Activated T-helper 17 cell treated with anti-CD3 and anti-CD28 coated beads, Interleukin-2, amount 50 U/mL, for 72 hours (primary cell): ENCODE data around the gene IMMP2L. TPM values are rescaled to one million over a fixed set of nuclear protein-coding genes. Genes with fewer than 3 reads are reported as not detected.
A peak's percentile ranks its signal among the peaks of the same experiment; 100 is the strongest.
"Not testable (repeated sequence)": the region's sequence is repeated elsewhere in the genome, so short reads cannot be mapped to it uniquely, and the experiment has no call there.

Experiments used
- ATAC-seq: fragments of 150-1000 bp; cut with Tn5 transposase; replicated peaks from 2 replicates; pipeline ENCODE4 v1.10.0; 2021; ENCODE audit warnings: mild to moderate bottlenecking, moderate library complexity
- H3K27ac Mint-ChIP-seq: one replicate; pipeline ENCODE4 v1.8.0; 2022; ENCODE audit warnings: mixed read lengths
- H3K27me3 Mint-ChIP-seq: one replicate; pipeline ENCODE4 v1.8.0; 2022; ENCODE audit warnings: mixed read lengths
- H3K36me3 Mint-ChIP-seq: one replicate; pipeline ENCODE4 v1.8.0; 2022; ENCODE audit warnings: low read depth, mild to moderate bottlenecking, mixed read lengths
- H3K4me1 Mint-ChIP-seq: one replicate; pipeline ENCODE4 v1.8.0; 2022; ENCODE audit warnings: mixed read lengths
- H3K4me3 Mint-ChIP-seq: one replicate; pipeline ENCODE4 v1.8.0; 2022; ENCODE audit warnings: mild to moderate bottlenecking, mixed read lengths
- H3K9me3 Mint-ChIP-seq: one replicate; pipeline ENCODE4 v1.8.0; 2022; ENCODE audit warnings: mixed read lengths
- total RNA-seq, 2 donors: library from RNA; stranded (reverse); gene quantifications; one replicate each; pipeline ENCODE4 v1.2.3, GENCODE V29; 2022

IMMP2L gene
- total RNA-seq, 2 donors from 2014 or later = 9.5 to 27.6 TPM

DNA sequence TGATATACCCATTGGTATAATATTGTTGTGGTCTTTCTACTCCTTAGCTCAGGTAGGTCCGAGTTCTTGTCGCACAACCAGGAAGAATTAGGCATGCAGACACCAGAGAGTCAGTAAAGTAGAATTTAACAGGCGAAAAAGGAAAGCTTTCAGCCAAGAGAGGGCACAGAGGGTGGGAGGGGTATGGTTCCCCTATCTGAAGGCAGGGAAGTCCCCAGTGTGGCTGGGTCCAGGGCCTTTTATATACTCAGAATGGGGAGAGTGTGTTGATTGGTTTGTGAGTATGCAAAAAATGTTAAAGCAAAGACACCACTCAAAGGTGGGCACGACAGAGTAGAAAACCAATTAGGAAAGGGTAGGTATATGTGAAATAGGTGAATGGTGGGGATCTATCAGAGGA is 53.9 kb downstream of the IMMP2L start:
- H3K36me3 Mint-ChIP-seq = peaks cover 10% of the 10 kb centered on the region
- no peak overlapping the region for H3K27ac Mint-ChIP-seq
- no peak overlapping the region for H3K4me3 Mint-ChIP-seq
- H3K4me1 Mint-ChIP-seq = peaks cover 8% of the 10 kb centered on the region
- peaks cover 8% of the 10 kb centered on the region for H3K9me3 Mint-ChIP-seq
- ATAC-seq = no peak
- H3K27me3 Mint-ChIP-seq = no peaks in the 10 kb centered on the region

DNA sequence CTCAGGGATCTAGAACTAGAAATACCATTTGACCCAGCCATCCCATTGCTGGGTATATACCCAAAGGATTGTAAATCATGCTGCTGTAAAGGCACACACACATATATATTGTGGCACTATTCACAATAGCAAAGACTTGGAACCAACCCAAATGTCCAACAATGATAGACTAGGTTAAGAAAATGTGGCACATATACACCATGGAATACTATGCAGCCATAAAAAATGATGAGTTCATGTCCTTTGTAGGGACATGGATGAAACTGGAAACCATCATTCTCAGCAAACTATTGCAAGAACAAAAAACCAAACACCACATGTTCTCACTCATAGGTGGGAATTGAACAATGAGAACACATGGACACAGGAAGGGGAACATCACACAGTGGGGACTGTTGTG is 56.9 kb downstream of the IMMP2L start:
- H3K4me3 Mint-ChIP-seq, H3K27ac Mint-ChIP-seq, ATAC-seq, H3K9me3 Mint-ChIP-seq, H3K27me3 Mint-ChIP-seq, H3K4me1 Mint-ChIP-seq: not testable (repeated sequence)
- peaks cover 24% of the 10 kb centered on the region for H3K36me3 Mint-ChIP-seq

DNA sequence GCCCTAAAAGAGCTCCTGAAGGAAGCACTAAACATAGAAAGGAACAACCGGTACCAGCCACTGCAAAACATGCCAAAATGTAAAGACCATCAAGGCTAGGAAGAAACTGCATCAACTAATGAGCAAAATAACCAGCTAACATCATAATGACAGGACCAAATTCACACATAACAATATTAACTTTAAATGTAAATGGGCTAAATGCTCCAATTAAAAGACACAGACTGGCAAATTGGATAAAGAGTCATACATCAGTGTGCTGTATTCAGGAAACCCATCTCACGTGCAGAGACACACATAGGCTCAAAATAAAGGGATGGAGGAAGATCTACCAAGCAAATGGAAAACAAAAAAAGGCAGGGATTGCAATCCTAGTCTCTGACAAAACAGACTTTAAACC is 60.5 kb downstream of the IMMP2L start:
- not testable (repeated sequence) for H3K4me1 Mint-ChIP-seq, H3K27me3 Mint-ChIP-seq, H3K4me3 Mint-ChIP-seq, ATAC-seq, H3K27ac Mint-ChIP-seq, H3K9me3 Mint-ChIP-seq
- H3K36me3 Mint-ChIP-seq = peaks cover 20% of the 10 kb centered on the region

DNA sequence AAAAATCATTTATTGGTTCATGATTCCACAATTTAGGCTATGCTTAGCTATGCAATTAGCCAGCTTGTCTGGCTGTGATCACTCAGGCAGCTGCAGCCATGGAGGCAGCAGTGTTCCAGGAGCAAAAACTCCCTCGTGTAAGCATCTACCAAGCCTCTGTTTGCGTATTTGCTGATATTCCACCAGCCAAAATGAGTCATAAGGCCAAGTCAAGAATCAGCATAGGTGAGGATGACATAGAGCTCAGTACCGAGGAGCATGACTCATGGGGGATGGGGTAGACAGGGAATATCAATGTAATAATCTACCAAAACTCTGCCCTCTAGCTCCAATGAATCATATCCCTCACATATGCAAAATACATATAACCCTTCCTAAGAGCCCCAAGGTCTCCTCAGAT is 63.3 kb downstream of the IMMP2L start:
- peaks cover 8% of the 10 kb centered on the region for H3K4me1 Mint-ChIP-seq
- no peak overlapping the region for H3K27ac Mint-ChIP-seq
- ATAC-seq = peak; percentile 99
- H3K27me3 Mint-ChIP-seq = no peaks in the 10 kb centered on the region
- H3K9me3 Mint-ChIP-seq = no peaks in the 10 kb centered on the region
- no peak overlapping the region for H3K4me3 Mint-ChIP-seq
- H3K36me3 Mint-ChIP-seq = peaks cover 20% of the 10 kb centered on the region

DNA sequence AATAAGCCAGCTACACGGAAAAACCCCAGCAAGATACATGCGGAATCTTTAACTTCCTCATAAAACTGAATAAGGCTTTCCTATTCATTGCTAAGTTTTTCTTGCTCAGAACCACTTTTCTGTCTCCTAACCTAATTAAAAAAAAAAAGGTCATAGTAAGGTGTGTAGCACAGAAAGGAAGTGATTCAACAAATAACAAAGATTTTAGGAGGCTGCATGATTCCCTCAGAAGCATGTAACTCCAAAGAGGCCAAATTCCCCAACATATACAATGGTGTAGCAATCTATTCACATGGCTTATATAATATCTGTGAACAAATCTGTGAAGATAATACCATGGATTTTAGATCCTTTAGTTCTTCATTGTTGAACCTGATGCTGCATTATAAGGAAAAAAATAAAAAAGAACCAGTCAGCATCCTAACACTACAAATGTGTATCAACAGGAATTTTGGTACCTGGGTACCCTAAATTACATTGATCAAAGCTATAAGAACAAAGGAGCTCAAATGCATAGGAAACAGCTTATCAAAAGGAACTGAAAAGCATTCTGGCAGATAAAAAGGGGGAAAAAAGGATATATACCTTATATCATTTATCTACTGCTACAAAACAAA is 63.8 kb downstream of the IMMP2L start:
- Mint-ChIP-seq H3K36me3 (peaks cover 20% of the 10 kb centered on the region), H3K9me3 (no peaks in the 10 kb centered on the region), H3K4me3 (no peak overlapping the region), H3K27me3 (no peaks in the 10 kb centered on the region), H3K4me1 (peaks cover 8% of the 10 kb centered on the region), H3K27ac (no peak overlapping the region)
- no peak for ATAC-seq

DNA sequence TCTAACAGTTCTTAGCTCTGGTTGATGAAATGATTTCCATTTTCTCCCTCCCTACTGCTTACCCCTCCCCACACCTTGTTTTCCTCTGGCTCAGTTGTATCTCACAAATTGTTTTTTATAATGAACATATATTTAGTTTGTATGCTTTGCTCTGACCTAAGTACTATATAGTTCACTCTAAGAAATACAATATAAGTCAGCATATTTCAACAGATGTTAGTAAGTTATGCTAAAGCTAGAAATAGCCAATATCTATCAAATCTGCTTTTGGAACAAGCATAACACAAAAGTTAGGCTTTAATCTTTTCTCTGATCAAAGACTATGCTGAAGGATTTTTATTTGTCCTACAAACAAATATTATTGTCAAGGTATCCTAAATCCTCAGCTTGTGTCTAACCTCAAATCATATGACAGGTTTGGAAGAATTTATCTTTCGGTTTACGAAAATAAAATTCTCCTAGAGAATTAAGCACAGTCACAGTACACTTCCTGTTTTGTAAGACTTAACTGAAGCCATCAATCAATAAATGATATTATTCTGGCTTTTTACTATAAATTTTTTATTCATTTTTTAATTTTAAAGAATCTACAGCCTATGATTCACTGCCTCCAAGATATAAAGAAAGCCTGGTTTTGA is 67.0 kb downstream of the IMMP2L start:
- no peak overlapping the region for H3K27ac Mint-ChIP-seq
- peaks cover 6% of the 10 kb centered on the region for H3K36me3 Mint-ChIP-seq
- no peak overlapping the region for H3K4me3 Mint-ChIP-seq
- ATAC-seq = no peak
- H3K27me3 Mint-ChIP-seq = no peaks in the 10 kb centered on the region
- H3K4me1 Mint-ChIP-seq = peaks cover 8% of the 10 kb centered on the region
- H3K9me3 Mint-ChIP-seq = no peaks in the 10 kb centered on the region

DNA sequence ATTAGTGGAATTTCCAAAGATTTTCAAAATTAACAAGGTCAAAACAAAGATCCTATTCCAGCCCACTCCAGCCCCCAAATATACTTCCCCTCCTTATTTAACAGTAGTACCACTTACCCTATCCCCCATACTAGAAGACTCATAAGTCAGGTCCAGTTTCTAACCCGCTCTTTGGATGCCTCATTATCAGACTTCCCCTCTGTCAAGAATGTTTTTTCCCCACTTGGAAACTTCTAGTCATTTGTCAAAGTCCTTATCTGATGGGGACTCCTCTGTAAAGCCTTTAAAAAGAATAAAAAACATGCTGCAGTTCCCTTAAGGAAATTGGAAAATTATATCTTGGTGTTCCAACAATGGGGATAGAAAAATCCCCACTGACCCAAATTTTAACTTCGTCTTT is 70.1 kb downstream of the IMMP2L start:
- Mint-ChIP-seq H3K27me3 (no peaks in the 10 kb centered on the region), H3K4me1 (no peaks in the 10 kb centered on the region), H3K27ac (no peak overlapping the region), H3K9me3 (no peaks in the 10 kb centered on the region), H3K36me3 (no peaks in the 10 kb centered on the region), H3K4me3 (no peak overlapping the region)
- no peak for ATAC-seq

DNA sequence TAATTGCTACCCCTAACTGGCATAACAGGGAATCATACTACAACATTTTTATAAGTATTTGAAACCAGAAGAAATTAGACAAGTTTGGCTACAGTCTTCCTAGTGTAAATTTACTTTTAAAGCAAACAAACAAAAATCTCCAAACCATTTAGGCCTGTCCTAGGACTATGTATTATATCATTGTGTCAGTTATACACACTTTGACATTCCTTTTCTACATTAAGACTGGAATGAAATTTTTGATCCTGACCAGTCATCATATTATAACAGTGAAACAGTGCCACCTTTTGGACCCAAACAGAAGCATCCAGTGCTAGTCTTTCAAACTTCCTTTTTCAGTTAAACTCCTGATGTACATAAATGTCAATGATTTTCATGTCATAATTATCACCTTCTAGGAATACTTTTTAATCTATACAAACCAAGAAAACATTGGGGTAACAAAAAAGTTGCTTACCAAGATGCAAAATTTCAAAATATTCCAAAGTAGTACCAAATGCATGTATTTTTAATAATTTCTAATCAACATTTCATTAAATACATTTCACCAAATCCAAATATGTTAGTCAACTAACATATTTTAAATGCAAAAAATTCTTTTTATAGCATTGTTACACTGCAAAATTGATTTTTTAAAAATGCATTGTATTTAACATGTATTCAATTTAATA is 75.7 kb downstream of the IMMP2L start:
- no peak for ATAC-seq
- no peaks in the 10 kb centered on the region for H3K9me3 Mint-ChIP-seq
- no peak overlapping the region for H3K27ac Mint-ChIP-seq
- H3K36me3 Mint-ChIP-seq = no peaks in the 10 kb centered on the region
- H3K4me3 Mint-ChIP-seq = no peak overlapping the region
- no peaks in the 10 kb centered on the region for H3K4me1 Mint-ChIP-seq
- no peaks in the 10 kb centered on the region for H3K27me3 Mint-ChIP-seq

DNA sequence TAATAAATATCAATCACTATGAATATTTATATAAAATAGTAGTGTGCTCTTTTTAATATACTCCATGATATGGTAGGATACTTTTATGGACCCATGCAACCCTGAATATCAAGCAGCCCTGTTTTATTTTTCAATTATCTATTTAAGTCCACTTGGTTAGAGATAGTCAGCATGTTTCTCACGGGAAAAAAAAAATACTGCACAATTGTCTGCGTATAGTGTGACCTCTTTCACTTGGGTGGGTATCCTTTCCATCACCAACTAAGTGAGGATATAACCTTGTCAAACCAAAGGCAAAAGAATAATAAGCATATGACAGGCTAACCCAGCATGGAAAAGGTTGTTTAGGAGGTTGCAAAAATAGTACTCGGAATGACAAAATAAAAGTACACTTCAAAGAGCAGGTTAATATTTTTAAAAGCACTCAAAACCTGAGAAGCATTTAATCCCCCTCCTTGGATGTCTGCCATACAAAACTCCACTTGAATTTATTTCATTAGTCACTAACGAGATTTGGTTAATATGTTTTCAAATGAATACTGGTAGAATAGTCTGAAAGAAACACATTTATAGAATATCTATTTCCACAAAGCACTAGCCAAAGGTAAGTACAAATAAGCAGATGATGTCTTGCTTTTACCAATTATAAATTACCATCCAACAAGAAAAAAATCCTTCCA is 76.5 kb downstream of the IMMP2L start:
- no peak for ATAC-seq
- Mint-ChIP-seq H3K27ac (no peak overlapping the region), H3K36me3 (no peaks in the 10 kb centered on the region), H3K27me3 (no peaks in the 10 kb centered on the region), H3K4me3 (no peak overlapping the region), H3K4me1 (no peaks in the 10 kb centered on the region), H3K9me3 (no peaks in the 10 kb centered on the region)

DNA sequence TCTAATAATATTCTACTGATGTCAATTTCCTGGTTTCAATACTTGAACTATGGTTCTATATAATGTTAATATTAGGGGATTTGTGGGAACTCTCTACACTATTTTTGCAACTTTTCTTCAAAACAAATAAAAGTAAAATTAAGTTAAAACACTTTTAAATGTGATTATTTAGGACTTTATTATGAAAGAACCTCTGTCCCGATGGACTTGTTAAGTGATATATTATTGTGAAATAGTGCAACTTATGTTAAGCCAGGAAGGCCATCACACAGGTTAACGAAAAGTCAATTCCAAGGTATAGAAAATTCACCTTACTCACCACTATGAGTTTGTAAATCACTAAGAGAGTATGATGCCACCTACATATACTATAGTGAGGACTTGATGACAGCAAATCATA is 79.2 kb downstream of the IMMP2L start:
- no peak overlapping the region for H3K27ac Mint-ChIP-seq
- no peak for ATAC-seq
- no peaks in the 10 kb centered on the region for H3K4me1 Mint-ChIP-seq
- peaks cover 3% of the 10 kb centered on the region for H3K9me3 Mint-ChIP-seq
- H3K4me3 Mint-ChIP-seq = no peak overlapping the region
- no peaks in the 10 kb centered on the region for H3K36me3 Mint-ChIP-seq
- no peaks in the 10 kb centered on the region for H3K27me3 Mint-ChIP-seq

DNA sequence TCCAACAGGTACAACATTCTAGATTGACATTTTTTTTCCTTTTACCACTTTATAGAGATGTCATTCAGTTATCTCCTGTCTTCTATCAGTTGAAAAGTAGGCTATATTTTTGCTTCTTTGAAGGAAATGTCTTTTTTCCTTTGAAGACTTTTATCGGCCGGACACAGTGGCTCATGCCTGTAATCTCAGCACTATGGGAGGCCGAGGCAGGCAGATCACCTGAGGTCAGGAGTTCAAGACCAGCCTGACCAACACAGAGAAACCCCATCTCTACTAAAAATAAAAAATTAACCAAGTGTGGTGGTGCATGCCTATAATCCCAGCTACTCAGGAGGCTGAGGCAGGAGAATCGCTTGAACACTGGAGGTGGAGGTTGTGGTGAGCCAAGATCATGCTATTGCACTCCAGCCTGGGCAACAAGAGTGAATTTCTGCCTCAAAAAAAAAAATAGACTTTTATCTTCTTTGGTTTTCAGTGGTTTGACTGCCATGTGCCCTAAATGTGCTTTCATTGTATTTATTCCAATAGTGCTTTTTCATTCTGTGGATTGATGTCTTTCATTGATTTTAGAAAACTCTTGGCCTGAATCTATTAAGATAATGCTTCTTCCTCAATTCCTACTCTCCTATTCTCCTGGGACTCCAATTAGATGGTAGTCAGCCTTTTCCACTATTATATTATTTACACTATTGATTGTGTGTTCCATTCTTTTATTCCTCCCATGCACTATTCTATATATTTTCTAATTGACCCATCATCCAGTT is 84.6 kb downstream of the IMMP2L start:
- Mint-ChIP-seq H3K36me3 (peaks cover 5% of the 10 kb centered on the region), H3K27me3 (no peaks in the 10 kb centered on the region), H3K4me1 (peaks cover 3% of the 10 kb centered on the region), H3K4me3 (no peak overlapping the region), H3K9me3 (peaks cover 3% of the 10 kb centered on the region), H3K27ac (no peak overlapping the region)
- ATAC-seq = no peak

DNA sequence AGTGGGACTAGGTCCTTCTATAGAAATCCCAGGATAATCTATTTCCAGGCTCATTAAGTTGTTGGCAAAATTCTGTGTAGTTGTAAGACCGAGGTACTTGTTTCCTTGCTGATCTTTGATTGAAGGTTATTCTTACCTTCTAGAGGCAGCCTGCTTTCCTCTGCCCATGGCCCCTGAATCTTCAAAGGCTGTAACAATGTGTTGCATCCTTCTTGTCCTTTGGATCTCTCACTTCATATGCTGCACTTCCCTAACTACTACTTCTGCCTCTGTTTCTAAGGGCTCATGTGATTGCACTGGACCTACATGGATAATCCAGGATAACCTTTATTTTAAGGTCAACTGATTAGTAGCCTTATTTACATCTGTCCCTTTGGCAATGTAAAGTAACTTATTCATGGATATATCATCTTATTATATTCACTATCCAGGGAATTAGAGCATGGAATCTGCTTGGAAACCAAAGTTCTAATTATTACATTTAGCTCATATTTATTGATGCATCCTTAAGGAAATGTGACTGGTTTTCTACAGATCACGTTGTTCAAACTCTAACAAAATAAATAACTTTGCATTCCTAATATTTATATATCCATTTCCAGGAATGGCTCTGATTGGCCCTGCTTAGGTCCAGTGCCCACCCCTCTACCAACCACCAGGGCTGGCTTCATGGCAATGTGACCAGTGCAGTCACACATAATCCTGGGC is 85.6 kb downstream of the IMMP2L start:
- Mint-ChIP-seq H3K36me3 (peaks cover 5% of the 10 kb centered on the region), H3K27ac (no peak overlapping the region), H3K4me3 (no peak overlapping the region), H3K9me3 (peaks cover 3% of the 10 kb centered on the region), H3K27me3 (no peaks in the 10 kb centered on the region), H3K4me1 (peaks cover 3% of the 10 kb centered on the region)
- no peak for ATAC-seq

DNA sequence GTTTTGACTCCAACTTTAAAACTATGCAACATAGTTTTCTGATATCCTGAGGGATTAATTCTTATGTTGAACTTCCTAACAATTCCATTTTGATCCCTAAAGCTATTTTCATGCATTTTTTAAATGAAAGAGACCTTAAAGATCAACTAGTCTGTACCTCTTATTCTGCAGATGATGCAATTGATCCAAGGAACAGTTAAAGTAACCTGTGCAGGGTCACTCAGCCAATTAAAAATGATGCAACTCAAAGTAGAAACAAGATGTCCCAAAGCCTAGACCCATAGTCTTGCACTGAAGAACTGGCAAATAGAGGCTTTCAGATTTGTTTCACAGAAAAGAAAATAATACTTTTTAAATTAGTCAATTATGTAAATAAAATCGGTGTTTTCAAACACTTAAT is 86.3 kb downstream of the IMMP2L start:
- no peaks in the 10 kb centered on the region for H3K27me3 Mint-ChIP-seq
- no peak overlapping the region for H3K27ac Mint-ChIP-seq
- H3K4me1 Mint-ChIP-seq = peaks cover 3% of the 10 kb centered on the region
- no peak overlapping the region for H3K4me3 Mint-ChIP-seq
- peaks cover 5% of the 10 kb centered on the region for H3K36me3 Mint-ChIP-seq
- no peak for ATAC-seq
- peaks cover 3% of the 10 kb centered on the region for H3K9me3 Mint-ChIP-seq

DNA sequence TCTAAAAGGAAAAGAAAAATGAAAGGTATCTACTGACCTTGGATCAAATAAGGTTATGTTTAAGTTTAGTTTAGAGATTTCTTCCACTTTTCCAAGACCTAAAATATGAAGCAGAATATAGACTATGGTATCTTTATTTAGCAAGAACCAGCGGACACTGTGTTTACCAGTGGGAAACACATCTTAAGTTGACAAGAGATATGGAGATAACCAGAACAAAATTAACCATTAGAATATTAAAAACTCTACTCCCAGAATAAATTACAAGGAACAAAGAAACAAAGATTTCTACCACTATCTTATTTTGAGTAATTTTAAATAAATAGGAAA is 86.9 kb downstream of the IMMP2L start:
- no peaks in the 10 kb centered on the region for H3K27me3 Mint-ChIP-seq
- ATAC-seq = no peak
- peaks cover 3% of the 10 kb centered on the region for H3K4me1 Mint-ChIP-seq
- peaks cover 3% of the 10 kb centered on the region for H3K9me3 Mint-ChIP-seq
- no peak overlapping the region for H3K4me3 Mint-ChIP-seq
- H3K27ac Mint-ChIP-seq = no peak overlapping the region
- H3K36me3 Mint-ChIP-seq = peaks cover 5% of the 10 kb centered on the region
